Measurements from ENCODE around the gene BEND4. TPM values are rescaled to one million over a fixed set of nuclear protein-coding genes. Genes with fewer than 3 reads are reported as not detected.

The BEND4 gene
- total RNA-seq, 2 experiments from 2014 or later, result 1.1 to 1.6 TPM

- DNase-seq, result no peak
- Mint-ChIP-seq H3K36me3 (ENCODE audit: low read depth) (no peaks in the 10 kb centered on the region), H3K27ac (no peak overlapping the region), H3K4me3 (no peak overlapping the region), H3K27me3 (peaks cover 3% of the 10 kb centered on the region), H3K4me1 (ENCODE audit: low read depth) (no peaks in the 10 kb centered on the region), H3K9me3 (peaks cover 2% of the 10 kb centered on the region)
- CTCF ChIA-PET, result no interaction called here
- no peak for ATAC-seq
- no peak for TF ChIP-seq CTCF (IDR thresholded peaks at IDR 0.05)
- POLR2A ChIA-PET, result no interaction called here
- intact Hi-C loops (cut with micrococcal nuclease), result no loop called here
Observed at GRCh38 chr4:42104521-42104920, 47.9 kb downstream of the BEND4 start.

GRCh38 chr4:42101446-42101975 is 50.9 kb downstream of the BEND4 start:
- no peak for TF ChIP-seq CTCF (IDR thresholded peaks at IDR 0.05)
- Mint-ChIP-seq H3K27me3 (peaks cover 3% of the 10 kb centered on the region), H3K9me3 (peaks cover 2% of the 10 kb centered on the region), H3K4me3 (no peak overlapping the region), H3K27ac (no peak overlapping the region), H3K36me3 (ENCODE audit: low read depth) (no peaks in the 10 kb centered on the region), H3K4me1 (ENCODE audit: low read depth) (no peaks in the 10 kb centered on the region)
- DNase-seq (no peak), ATAC-seq (no peak)
- intact Hi-C loops (cut with micrococcal nuclease), result no loop called here
- CTCF ChIA-PET, result no interaction called here
- POLR2A ChIA-PET, result no interaction called here

- Mint-ChIP-seq H3K4me3 (no peak overlapping the region), H3K4me1 (ENCODE audit: low read depth) (no peaks in the 10 kb centered on the region), H3K36me3 (ENCODE audit: low read depth) (peaks cover 12% of the 10 kb centered on the region), H3K9me3 (no peaks in the 10 kb centered on the region), H3K27me3 (no peaks in the 10 kb centered on the region), H3K27ac (no peak overlapping the region)
- no peak for TF ChIP-seq CTCF (IDR thresholded peaks at IDR 0.05)
- POLR2A ChIA-PET, result no interaction called here
- DNase-seq (no peak), ATAC-seq (no peak)
- intact Hi-C loops (cut with micrococcal nuclease), result no loop called here
- CTCF ChIA-PET, result no interaction called here
Observed at GRCh38 chr4:42088386-42088785, 64.1 kb downstream of the BEND4 start.

GRCh38 chr4:42083816-42084215 is 68.6 kb downstream of the BEND4 start:
- Mint-ChIP-seq H3K9me3 (no peaks in the 10 kb centered on the region), H3K27me3 (no peaks in the 10 kb centered on the region)

GRCh38 chr4:42080306-42080705 is 72.1 kb downstream of the BEND4 start:
- POLR2A ChIA-PET, result no interaction called here
- no peak overlapping the region for H3K27ac Mint-ChIP-seq
- ATAC-seq (no peak), DNase-seq (no peak)
- peaks cover 8% of the 10 kb centered on the region for H3K36me3 Mint-ChIP-seq (ENCODE audit: low read depth)
- intact Hi-C loops (cut with micrococcal nuclease), result no loop called here
- no peak overlapping the region for H3K4me3 Mint-ChIP-seq
- H3K9me3 Mint-ChIP-seq, result no peaks in the 10 kb centered on the region
- H3K4me1 Mint-ChIP-seq (ENCODE audit: low read depth), result no peaks in the 10 kb centered on the region
- no peaks in the 10 kb centered on the region for H3K27me3 Mint-ChIP-seq
- no peak for TF ChIP-seq CTCF (IDR thresholded peaks at IDR 0.05)
- CTCF ChIA-PET, result no interaction called here

More at GRCh38 chr4:42083816-42084215, 68.6 kb downstream of the BEND4 start:
- Mint-ChIP-seq H3K27ac (no peak overlapping the region), H3K4me3 (no peak overlapping the region), H3K4me1 (ENCODE audit: low read depth) (no peaks in the 10 kb centered on the region), H3K36me3 (ENCODE audit: low read depth) (peaks cover 14% of the 10 kb centered on the region)
- ChIA-PET CTCF (no interaction called here), POLR2A (no interaction called here)
- no peak for TF ChIP-seq CTCF (IDR thresholded peaks at IDR 0.05)
- intact Hi-C loops (cut with micrococcal nuclease), result no loop called here
- no peak for ATAC-seq
- no peak for DNase-seq

Data from activated CD8-positive, alpha-beta T cell treated with anti-CD3 and anti-CD28 coated beads for 36 hours (primary cell).